GDM1 (cell line): Measurements from ENCODE around the gene AP3M1.

Experiments used
- DNase-seq: peaks from one replicate; lab custom pipeline; 2025; lab: John Stamatoyannopoulos, UW

AP3M1 gene

DNA sequence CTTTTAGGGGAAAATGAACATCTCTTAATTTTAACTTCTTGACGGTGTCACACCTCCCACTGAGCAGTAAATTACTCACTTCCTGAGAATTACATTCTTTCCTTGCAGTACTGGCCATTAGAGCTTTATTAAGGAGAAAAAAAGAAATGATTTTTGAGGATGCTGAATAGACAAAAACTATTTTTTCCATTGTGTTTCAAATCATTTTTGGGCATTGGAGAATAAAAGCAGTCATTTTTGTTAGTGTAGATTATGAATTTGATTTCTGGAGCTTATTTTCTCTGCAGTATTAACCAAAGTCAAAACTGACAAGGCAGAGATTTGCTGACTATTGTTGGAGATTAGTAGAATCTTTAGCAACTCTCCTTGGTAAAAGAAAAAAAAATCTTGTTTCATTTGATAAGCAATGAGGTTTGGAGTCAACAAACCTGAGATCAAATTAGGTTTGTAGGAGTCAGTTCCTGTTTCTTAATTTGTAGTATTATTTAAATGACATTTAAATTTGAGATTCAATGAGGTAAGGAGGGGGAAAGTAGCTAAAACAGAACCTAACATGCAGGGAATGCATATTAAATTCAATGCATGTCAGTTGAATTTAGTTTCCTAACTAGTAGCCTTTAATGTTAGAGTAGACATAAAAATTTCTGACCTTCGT is 70.6 kb downstream of the AP3M1 start:
- no peak for DNase-seq

GRCh38 chr10:74079028-74079935 is 71.3 kb downstream of the AP3M1 start:
- DNase-seq, result no peak

- DNase-seq, result no peak
Observed at GRCh38 chr10:74078037-74078436, 72.6 kb downstream of the AP3M1 start.

DNA sequence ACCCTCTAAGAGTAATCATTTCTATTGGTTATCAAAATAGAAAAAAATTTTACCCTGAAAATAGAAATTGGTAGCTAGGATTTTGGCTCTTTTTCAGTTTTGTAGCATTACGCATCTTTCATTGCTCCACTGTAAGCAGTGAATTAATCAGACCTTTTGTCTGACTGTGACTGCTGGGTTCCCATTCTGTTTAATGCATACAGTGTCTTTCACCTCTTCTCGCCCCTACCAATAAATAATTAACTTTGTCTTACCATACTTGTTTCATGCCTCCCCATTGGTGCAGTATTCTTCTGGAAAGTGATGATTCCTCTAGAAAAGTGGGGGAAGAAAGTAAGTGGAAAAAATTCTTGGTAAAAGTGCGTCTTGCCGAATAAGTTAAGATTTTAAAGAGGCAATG is 73.2 kb downstream of the AP3M1 start:
- DNase-seq, result no peak

- no peak for DNase-seq
Observed at GRCh38 chr10:74076961-74077360, 73.7 kb downstream of the AP3M1 start.

- no peak for DNase-seq
Observed at GRCh38 chr10:74075906-74076305, 74.7 kb downstream of the AP3M1 start.

- DNase-seq, result no peak
Observed at GRCh38 chr10:74072503-74072902, 78.1 kb downstream of the AP3M1 start.

- DNase-seq, result no peak
Observed at GRCh38 chr10:74071157-74071556, 79.5 kb downstream of the AP3M1 start.
